ENCODE data around the gene ITPR1.

ITPR1 gene

DNA sequence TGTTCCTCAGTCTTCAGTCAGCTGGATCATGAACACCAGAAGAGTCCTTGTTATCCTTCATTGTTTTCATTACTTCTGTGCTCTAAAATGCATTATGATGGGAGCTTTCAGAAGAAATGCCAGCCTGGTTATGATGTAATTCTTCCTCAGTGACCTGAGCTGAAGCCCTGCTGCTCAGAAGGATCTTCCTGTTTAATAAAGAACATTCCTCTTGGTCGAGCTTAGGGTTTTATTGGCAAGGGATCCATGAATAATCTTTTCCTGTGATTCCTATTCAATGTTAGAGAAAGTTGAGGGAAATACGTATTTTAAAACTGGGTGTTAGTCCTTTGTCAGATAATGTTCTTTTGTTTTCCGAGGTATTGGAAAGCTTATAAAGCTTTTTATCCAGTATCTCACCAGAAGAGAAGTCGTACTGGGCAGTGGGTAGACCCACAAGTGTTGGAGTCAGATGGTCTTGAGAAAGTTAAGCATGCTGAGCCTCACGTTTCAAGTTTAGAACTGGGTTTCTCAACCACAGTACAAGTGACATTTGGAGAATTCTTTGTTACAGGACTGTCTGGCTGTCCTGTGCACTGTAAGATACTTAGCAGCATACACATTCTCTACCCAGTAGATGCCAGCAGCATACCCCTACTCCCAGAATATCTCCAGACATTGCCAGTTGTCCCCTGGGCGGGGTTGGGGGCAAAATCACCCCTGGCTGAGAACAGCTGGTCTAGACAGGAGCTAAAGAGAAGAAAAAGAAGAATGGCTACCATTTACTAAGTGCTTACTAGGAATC lies 273.8 kb downstream of the ITPR1 start:
- no peak for TF ChIP-seq ARNTL (CRISPR knock-in tag; IDR thresholded peaks at IDR 0.05; ENCODE audit: borderline replicate concordance, low read depth)
- TF ChIP-seq TOX (CRISPR knock-in tag; IDR thresholded peaks at IDR 0.05; ENCODE audit: borderline replicate concordance): no peak
- TF ChIP-seq GLIS3 (CRISPR knock-in tag; IDR thresholded peaks at IDR 0.05): no peak
- TF ChIP-seq ZFP3 (CRISPR knock-in tag; IDR thresholded peaks at IDR 0.05): no peak
- no peak for TF ChIP-seq OSR1 (CRISPR knock-in tag; IDR thresholded peaks at IDR 0.05)
- TF ChIP-seq ZFP30 (CRISPR knock-in tag; IDR thresholded peaks at IDR 0.05): no peak
- TF ChIP-seq, protein P1, sequence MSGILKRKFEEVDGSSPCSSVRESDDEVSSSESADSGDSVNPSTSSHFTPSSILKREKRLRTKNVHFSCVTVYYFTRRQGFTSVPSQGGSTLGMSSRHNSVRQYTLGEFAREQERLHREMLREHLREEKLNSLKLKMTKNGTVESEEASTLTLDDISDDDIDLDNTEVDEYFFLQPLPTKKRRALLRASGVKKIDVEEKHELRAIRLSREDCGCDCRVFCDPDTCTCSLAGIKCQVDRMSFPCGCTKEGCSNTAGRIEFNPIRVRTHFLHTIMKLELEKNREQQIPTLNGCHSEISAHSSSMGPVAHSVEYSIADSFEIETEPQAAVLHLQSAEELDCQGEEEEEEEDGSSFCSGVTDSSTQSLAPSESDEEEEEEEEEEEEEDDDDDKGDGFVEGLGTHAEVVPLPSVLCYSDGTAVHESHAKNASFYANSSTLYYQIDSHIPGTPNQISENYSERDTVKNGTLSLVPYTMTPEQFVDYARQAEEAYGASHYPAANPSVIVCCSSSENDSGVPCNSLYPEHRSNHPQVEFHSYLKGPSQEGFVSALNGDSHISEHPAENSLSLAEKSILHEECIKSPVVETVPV (CRISPR knock-in tag; IDR thresholded peaks at IDR 0.05): no peak
- TF ChIP-seq ZC3H10 (CRISPR knock-in tag; IDR thresholded peaks at IDR 0.05): no peak
- no peak for TF ChIP-seq ZNF565 (CRISPR knock-in tag; conservative IDR thresholded peaks at IDR 0.05; ENCODE audit: low read depth)
- no peak for TF ChIP-seq TCF4 (CRISPR knock-in tag; IDR thresholded peaks at IDR 0.05; ENCODE audit: borderline replicate concordance)
- TF ChIP-seq ESRRG (CRISPR knock-in tag; IDR thresholded peaks at IDR 0.05): no peak
- no peak for TF ChIP-seq PPARA (CRISPR knock-in tag; IDR thresholded peaks at IDR 0.05; ENCODE audit: borderline replicate concordance)
- no peak for TF ChIP-seq ZNF70 (CRISPR knock-in tag; IDR thresholded peaks at IDR 0.05)
- TF ChIP-seq, protein P2, sequence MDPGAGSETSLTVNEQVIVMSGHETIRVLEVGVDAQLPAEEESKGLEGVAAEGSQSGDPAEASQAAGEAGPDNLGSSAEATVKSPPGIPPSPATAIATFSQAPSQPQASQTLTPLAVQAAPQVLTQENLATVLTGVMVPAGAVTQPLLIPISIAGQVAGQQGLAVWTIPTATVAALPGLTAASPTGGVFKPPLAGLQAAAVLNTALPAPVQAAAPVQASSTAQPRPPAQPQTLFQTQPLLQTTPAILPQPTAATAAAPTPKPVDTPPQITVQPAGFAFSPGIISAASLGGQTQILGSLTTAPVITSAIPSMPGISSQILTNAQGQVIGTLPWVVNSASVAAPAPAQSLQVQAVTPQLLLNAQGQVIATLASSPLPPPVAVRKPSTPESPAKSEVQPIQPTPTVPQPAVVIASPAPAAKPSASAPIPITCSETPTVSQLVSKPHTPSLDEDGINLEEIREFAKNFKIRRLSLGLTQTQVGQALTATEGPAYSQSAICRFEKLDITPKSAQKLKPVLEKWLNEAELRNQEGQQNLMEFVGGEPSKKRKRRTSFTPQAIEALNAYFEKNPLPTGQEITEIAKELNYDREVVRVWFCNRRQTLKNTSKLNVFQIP (CRISPR knock-in tag; IDR thresholded peaks at IDR 0.05; ENCODE audit: borderline replicate concordance, low read depth): no peak
- TF ChIP-seq SNAI2 (CRISPR knock-in tag; IDR thresholded peaks at IDR 0.05): no peak
- ATAC-seq: no peak

DNA sequence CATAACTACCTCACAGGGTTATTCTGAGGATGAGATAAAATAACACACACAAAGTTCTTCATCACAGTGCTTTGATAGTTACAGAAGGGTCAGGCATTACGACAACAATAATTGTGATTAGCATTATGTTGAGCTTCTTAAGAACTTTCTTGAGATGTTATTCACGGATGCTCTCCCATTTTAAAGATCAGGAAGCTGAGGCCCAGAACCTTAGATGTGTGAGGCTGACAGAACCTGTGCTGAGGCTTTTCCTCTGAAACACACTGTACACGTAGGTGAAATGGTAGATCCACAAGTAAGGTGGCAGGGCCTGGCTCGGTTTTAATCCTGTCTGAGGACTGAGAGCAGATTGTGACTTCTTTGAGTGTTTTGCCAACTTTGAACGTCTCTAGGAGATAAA lies 274.9 kb downstream of the ITPR1 start:
- ATAC-seq: no peak
- TF ChIP-seq, protein P3, sequence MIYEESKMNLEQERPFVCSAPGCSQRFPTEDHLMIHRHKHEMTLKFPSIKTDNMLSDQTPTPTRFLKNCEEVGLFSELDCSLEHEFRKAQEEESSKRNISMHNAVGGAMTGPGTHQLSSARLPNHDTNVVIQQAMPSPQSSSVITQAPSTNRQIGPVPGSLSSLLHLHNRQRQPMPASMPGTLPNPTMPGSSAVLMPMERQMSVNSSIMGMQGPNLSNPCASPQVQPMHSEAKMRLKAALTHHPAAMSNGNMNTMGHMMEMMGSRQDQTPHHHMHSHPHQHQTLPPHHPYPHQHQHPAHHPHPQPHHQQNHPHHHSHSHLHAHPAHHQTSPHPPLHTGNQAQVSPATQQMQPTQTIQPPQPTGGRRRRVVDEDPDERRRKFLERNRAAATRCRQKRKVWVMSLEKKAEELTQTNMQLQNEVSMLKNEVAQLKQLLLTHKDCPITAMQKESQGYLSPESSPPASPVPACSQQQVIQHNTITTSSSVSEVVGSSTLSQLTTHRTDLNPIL (CRISPR knock-in tag; IDR thresholded peaks at IDR 0.05; ENCODE audit: low read depth): no peak
- no peak for TF ChIP-seq ZFP30 (CRISPR knock-in tag; IDR thresholded peaks at IDR 0.05)
- TF ChIP-seq ZFP3 (CRISPR knock-in tag; IDR thresholded peaks at IDR 0.05): no peak
- TF ChIP-seq ESRRG (CRISPR knock-in tag; IDR thresholded peaks at IDR 0.05): no peak
- TF ChIP-seq GLIS3 (CRISPR knock-in tag; IDR thresholded peaks at IDR 0.05): no peak
- TF ChIP-seq CSDC2 (CRISPR knock-in tag; IDR thresholded peaks at IDR 0.05): no peak
- TF ChIP-seq, protein P4, sequence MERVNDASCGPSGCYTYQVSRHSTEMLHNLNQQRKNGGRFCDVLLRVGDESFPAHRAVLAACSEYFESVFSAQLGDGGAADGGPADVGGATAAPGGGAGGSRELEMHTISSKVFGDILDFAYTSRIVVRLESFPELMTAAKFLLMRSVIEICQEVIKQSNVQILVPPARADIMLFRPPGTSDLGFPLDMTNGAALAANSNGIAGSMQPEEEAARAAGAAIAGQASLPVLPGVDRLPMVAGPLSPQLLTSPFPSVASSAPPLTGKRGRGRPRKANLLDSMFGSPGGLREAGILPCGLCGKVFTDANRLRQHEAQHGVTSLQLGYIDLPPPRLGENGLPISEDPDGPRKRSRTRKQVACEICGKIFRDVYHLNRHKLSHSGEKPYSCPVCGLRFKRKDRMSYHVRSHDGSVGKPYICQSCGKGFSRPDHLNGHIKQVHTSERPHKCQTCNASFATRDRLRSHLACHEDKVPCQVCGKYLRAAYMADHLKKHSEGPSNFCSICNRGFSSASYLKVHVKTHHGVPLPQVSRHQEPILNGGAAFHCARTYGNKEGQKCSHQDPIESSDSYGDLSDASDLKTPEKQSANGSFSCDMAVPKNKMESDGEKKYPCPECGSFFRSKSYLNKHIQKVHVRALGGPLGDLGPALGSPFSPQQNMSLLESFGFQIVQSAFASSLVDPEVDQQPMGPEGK (CRISPR knock-in tag; IDR thresholded peaks at IDR 0.05; ENCODE audit: borderline replicate concordance): no peak

DNA sequence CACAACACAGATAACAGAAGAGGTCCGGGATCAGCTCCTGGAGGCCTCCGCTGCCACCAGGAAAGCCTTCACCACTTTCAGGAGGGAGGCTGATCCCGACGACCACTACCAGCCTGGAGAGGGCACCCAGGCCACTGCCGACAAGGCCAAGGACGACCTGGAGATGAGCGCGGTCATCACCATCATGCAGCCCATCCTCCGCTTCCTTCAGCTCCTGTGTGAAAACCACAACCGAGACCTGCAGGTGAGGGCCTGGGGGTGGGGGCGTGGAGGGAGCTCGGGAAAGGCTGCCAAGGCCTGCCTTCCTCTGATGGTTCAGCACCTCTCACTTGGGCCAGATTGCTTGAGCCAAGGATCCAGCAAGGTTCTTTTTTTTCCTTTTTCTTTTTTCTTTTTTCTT lies 275.4 kb downstream of the ITPR1 start:
- no peak for TF ChIP-seq SNAI2 (CRISPR knock-in tag; IDR thresholded peaks at IDR 0.05)
- no peak for TF ChIP-seq ZFP30 (CRISPR knock-in tag; IDR thresholded peaks at IDR 0.05)
- TF ChIP-seq ZC3H10 (CRISPR knock-in tag; IDR thresholded peaks at IDR 0.05): no peak
- TF ChIP-seq, protein P1 (CRISPR knock-in tag; IDR thresholded peaks at IDR 0.05): no peak
- no peak for TF ChIP-seq ZFP3 (CRISPR knock-in tag; IDR thresholded peaks at IDR 0.05)
- no peak for TF ChIP-seq ZNF8 (CRISPR knock-in tag; IDR thresholded peaks at IDR 0.05)
- ATAC-seq: no peak

DNA sequence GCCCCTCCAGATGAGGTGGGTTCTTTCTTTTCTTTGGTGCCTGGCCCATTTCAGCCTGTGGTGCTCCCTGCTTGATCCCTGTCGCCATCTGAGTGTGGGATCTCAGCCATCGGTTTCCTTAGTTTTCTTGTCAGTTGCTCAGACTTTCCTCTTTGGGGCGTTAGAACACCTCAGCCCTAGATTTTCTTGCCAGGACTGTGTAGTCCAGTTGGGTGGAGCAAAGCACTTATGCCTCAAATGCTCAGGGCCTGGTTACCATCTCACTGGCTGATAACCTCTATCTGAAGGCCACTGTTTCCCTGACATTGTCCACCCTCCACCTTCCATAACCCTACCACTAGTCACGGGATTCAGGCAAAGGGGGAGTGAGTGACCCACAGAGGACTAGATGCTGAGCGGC lies 277.4 kb downstream of the ITPR1 start:
- no peak for ATAC-seq
- TF ChIP-seq ZFP30 (CRISPR knock-in tag; IDR thresholded peaks at IDR 0.05): no peak

All from SK-N-SH treated with all-trans-retinoic acid at 6 μM for 48 hours (cell line).